Left lung (tissue), 10 donors: ENCODE measurements around the gene SSBP4. TPM values are rescaled to one million over a fixed set of nuclear protein-coding genes. Genes with fewer than 3 reads are reported as not detected.

ENCODE experiments used
- ATAC-seq: fragments of 200-7000 bp; cut with Tn5 transposase; one replicate; pipeline ENCODE4 v1.9.1; 2020; ENCODE audit warnings: moderate library complexity
- DNase-seq, 4 donors: peaks; one replicate each; pipeline ENCODE4 v3.0.0-alpha.2; 2013 to 2020
- H3K27ac ChIP-seq, 2 donors: fragments of 200-600 bp; sonication (generic) in 1 of 2; one replicate each; pipeline versions ENCODE4 v1.5.0 to v1.8.0; 2020 to 2021
- H3K27me3 ChIP-seq, 2 donors: fragments of 200-600 bp; sonication (generic) in 1 of 2; one replicate each; pipeline versions ENCODE4 v1.5.0 to v1.8.0; 2020 to 2021
- H3K36me3 ChIP-seq, 2 donors: fragments of 200-600 bp; sonication (generic) in 1 of 2; one replicate each; pipeline versions ENCODE4 v1.5.0 to v1.8.0; 2020 to 2021
- H3K4me1 ChIP-seq, 2 donors: fragments of 200-600 bp; one replicate each; pipeline ENCODE4 v1.8.0; 2021
- H3K4me3 ChIP-seq, 2 donors: fragments of 200-600 bp; sonication (generic) in 1 of 2; one replicate each; pipeline versions ENCODE4 v1.5.0 to v1.8.0; 2020 to 2021; ENCODE audit warnings: mild to moderate bottlenecking in 1 of 2
- H3K9me3 ChIP-seq, 2 donors: fragments of 200-600 bp; sonication (generic) in 1 of 2; one replicate each; pipeline versions ENCODE4 v1.5.0 to v1.8.0; 2020 to 2021
- CTCF ChIP-seq, 2 donors: fragments of 200-600 bp; sonication (generic) in 1 of 2; IDR thresholded peaks; one replicate each; pipeline versions ENCODE4 v1.5.0 to v1.8.0; 2021; ENCODE audit warnings: antibody characterized with exemption in 2 of 2
- intact Hi-C, 2 donors: fragments of 100-400 bp; cut with DNase I; formaldehyde crosslinking; loops; one replicate each; pipeline versions ENCODE4 v1.11.2 to v1.14.2; 2022
- polyA plus RNA-seq, 6 donors: library from polyadenylated mRNA; unstranded; fragments of 120-200 nt; gene quantifications; one replicate each; pipeline ENCODE4 v1.2.1, GENCODE V29; 2013; ENCODE audit not compliant: insufficient read length in 6 of 6
- total RNA-seq, 2 donors: library from RNA; stranded (reverse); fragmentation: NEBNext Ultra II Directional; extraction: Animal tissue kit (Norgen Biotek cat#: 25700); gene quantifications; one replicate each; pipeline ENCODE4 v1.2.1, GENCODE V29; 2021
- donor health status: DM: no; HTN: yes; CAD: no.
- donor health status: DM: no; HTN: no; CAD: no.

The SSBP4 gene
- total and polyA plus RNA-seq, 8 donors: 49.8 to 99.8 (median 74.5) TPM

DNA sequence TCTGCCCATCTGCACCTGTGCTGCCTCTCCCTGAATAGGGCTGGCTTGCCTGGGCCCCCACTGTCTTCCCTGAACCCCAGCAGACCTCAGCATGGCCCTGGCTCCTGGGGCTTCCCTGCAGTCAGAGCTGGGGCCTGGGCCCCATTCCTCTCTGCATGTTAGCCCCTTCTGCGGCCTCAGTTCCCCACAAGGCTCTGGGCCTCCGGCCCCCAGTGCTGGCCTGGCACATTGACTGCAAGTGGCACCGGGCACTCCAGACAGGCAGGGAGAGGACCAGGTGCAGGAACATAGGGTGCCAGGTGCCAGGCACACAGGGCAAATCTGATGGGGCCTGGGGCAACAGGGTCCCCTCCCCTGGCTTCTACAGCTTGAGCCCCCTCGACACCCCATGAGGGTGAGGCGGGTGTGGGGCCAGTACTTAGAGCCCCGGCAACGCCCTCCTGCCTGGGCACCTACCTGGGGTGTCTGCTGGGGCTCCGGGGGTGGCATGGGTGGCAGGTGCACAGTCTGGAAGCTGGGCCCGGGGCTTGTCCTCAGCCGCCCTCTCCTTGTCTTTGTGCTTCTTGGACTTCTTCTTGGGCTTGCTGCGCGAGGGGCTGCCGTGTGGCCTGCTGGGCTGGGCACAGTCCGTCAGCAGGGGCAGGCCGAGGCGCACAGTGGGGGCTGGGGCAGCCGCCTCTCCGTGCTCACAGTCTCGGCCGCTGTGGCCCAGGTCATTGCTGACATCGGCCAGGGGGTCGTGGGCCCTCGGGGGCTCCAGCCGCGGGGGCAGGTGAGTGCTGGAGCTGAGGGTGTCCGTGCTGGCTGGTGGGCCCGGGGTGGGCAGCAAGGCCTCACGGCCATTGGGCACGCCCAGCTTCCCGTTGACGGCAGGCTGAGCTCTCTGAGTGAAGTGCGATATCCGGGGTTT, 31.1 kb downstream of the SSBP4 start:
- no peak for TF ChIP-seq CTCF (IDR thresholded peaks at IDR 0.05)
- H3K4me1 ChIP-seq: peaks cover 5 to 6% of the 10 kb centered on the region in 2 donors
- H3K36me3 ChIP-seq: peaks cover 0 to 98% of the 10 kb centered on the region in 2 donors
- no peak for DNase-seq
- H3K27ac ChIP-seq: no peak overlapping the region
- H3K27me3 ChIP-seq: no peaks in the 10 kb centered on the region
- H3K4me3 ChIP-seq: no peak overlapping the region
- ATAC-seq: no peak
- H3K9me3 ChIP-seq: no peaks in the 10 kb centered on the region
- intact Hi-C loops: loop anchor here in 1 of 2 donors (10.0 kb wide), 1 partner anchor 395 kb away; no protein-coding TSS in a partner anchor

DNA sequence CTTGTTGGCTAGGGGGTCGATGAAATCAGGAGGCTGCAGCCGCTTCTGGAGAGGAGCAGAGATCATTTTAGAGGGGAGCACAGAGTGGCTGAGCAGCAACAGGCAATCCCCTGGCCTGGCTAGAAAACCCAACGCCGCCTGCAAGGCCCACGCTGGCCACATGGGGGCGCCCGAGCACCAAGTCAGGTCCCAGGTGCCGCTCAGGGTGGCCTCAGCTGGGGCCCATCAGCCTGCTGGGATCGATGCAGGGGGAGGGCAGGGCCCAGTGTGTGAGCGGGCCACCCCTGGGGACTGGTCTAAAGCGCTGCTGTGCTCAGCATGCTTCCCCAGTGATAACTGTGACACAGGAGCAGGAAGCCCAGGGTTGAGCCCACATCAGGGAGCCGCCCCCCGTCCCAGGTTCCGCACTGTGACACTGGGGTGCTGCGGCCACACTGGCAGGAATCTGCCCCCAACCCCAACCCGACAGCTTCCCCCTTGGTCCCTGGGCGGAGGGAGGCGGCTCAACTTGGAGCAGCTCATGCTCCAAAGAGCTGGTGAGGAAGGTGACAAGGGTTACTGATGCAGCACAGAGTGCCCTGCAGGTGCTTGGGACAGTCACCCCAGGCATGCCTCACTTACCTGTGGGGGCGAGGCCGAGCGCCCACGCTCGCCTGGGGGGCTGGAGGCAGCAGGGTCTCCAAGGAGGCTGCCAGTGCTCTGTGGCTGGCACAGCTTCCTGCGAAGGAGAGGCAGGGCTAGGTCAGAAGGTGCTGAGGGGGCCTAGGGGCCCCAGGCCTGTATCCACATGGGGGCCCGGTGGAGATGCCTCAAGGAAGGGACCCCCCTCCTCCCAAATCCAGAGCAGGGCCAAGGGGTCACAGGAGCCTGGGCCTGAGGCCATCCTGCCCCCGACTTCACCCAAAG, 32.0 kb downstream of the SSBP4 start:
- Histone ChIP-seq H3K36me3 (peaks cover 0 to 98% of the 10 kb centered on the region in 2 donors), H3K9me3 (no peaks in the 10 kb centered on the region), H3K4me3 (no peak overlapping the region), H3K27ac (no peak overlapping the region), H3K4me1 (peaks cover 5 to 6% of the 10 kb centered on the region in 2 donors), H3K27me3 (no peaks in the 10 kb centered on the region)
- ATAC-seq (peak; percentile 91), DNase-seq (peak; percentile 76 to 96 (median 83))
- intact Hi-C loops: loop anchor here in 1 of 2 donors (10.0 kb wide), 1 partner anchor 394 kb away; no protein-coding TSS in a partner anchor
- TF ChIP-seq CTCF (IDR thresholded peaks at IDR 0.05): peak; percentile 99

DNA sequence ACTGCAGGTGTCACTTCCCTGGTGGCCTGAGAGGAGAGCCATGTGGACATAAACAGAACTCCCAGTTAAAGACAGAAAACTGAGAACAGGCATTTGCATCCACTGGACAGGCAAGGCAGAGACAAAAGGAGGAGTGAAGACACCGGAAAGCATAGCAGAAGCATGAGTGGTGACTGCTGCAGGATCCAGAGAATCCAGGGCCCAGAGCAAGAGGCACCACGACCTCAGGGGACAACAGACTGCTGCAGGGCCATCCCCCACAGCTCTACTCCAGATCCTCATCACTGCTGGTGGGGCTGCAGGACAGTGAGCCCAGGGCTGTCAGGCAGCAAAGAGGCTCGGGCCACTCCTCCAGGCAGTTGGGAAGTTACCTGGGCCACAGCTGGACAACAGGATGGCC, 33.2 kb downstream of the SSBP4 start:
- H3K27me3 ChIP-seq: no peaks in the 10 kb centered on the region
- intact Hi-C loops: loop anchor here in 1 of 2 donors (10.0 kb wide), 1 partner anchor 392 kb away; no protein-coding TSS in a partner anchor
- no peak for TF ChIP-seq CTCF (IDR thresholded peaks at IDR 0.05)
- no peak overlapping the region for H3K4me3 ChIP-seq
- H3K9me3 ChIP-seq: no peaks in the 10 kb centered on the region
- H3K4me1 ChIP-seq: peaks cover 5 to 6% of the 10 kb centered on the region in 2 donors
- ATAC-seq (no peak), DNase-seq (no peak)
- H3K27ac ChIP-seq: no peak overlapping the region
- H3K36me3 ChIP-seq: peaks cover 0 to 98% of the 10 kb centered on the region in 2 donors

DNA sequence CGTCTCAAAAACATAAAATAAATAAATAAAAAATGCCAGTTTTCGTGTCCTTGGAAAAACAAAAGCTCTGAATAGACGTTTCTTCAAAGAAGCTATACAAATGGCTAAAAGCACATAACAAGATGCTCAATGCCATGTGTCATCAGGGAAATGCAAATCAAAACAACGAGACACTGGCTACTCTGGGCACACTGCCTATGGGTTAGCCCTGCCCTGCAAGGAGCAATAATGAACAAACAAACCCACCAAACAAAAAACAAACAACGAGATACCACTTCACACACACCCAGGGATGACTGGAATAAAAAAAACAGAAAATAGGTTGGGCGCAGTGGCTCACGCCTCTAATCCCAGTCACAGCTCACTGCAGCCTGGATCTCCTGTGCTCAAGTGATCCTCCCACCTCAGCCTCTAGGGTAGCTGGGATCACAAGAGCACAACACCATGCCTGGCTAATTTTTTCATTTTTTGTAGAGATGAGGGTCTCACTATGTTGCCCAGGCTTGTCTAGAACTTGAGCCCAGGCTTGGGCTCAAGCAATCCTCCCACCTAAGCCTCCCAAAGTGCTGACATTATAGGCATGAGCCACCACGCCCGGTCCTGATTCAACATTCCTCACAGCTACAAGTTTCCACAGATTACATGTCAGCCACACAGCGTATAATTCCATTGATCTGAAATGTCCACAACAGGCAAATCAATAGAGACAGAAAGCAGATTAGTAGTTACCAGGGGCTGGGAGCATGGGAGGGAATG, 34.2 kb downstream of the SSBP4 start:
- Histone ChIP-seq H3K4me1 (peaks cover 5 to 6% of the 10 kb centered on the region in 2 donors), H3K36me3 (peaks cover 0 to 99% of the 10 kb centered on the region in 2 donors), H3K27ac (peak overlapping the region in 1 of 2 donors; percentile 18), H3K4me3 (no peak overlapping the region), H3K27me3 (no peaks in the 10 kb centered on the region), H3K9me3 (no peaks in the 10 kb centered on the region)
- DNase-seq (no peak), ATAC-seq (no peak)
- no peak for TF ChIP-seq CTCF (IDR thresholded peaks at IDR 0.05)
- intact Hi-C loops: loop anchor here in 1 of 2 donors (10.0 kb wide), 1 partner anchor 391 kb away; no protein-coding TSS in a partner anchor
